ENCODE data around the gene DNAH8.

DNA sequence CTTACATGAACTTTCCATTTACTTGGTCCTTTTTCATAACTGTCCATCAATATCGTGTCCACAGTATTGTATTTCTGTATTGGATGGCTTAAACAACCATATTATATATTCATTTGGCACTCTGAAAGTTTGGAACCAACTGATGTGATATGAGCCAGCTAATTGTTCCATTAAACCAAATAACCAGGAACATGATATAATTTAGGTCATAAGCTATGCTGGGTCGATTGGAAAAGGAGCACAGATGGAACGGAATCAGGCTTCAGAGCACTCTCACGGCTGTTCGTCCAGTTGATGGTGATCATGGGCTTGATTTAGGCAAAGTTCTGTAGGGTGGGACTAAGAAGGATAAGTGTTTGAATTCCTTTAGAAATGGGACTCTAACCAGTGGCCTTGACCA is 142.7 kb downstream of the DNAH8 start:
- TF ChIP-seq, protein P1, sequence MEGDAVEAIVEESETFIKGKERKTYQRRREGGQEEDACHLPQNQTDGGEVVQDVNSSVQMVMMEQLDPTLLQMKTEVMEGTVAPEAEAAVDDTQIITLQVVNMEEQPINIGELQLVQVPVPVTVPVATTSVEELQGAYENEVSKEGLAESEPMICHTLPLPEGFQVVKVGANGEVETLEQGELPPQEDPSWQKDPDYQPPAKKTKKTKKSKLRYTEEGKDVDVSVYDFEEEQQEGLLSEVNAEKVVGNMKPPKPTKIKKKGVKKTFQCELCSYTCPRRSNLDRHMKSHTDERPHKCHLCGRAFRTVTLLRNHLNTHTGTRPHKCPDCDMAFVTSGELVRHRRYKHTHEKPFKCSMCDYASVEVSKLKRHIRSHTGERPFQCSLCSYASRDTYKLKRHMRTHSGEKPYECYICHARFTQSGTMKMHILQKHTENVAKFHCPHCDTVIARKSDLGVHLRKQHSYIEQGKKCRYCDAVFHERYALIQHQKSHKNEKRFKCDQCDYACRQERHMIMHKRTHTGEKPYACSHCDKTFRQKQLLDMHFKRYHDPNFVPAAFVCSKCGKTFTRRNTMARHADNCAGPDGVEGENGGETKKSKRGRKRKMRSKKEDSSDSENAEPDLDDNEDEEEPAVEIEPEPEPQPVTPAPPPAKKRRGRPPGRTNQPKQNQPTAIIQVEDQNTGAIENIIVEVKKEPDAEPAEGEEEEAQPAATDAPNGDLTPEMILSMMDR (IDR thresholded peaks at IDR 0.05) = no peak
- no peak for TF ChIP-seq YY1 (IDR thresholded peaks at IDR 0.05; ENCODE audit: low read depth)
- no peak for TF ChIP-seq GABPA (IDR thresholded peaks at IDR 0.05; ENCODE audit: low read depth)
- TF ChIP-seq JUND (IDR thresholded peaks at IDR 0.05) = no peak
- no peak for TF ChIP-seq GATA2 (CRISPR knock-in tag; IDR thresholded peaks at IDR 0.05)
- TF ChIP-seq RFX5 (IDR thresholded peaks at IDR 0.05; ENCODE audit: low read length) = no peak
- TF ChIP-seq, protein P2, sequence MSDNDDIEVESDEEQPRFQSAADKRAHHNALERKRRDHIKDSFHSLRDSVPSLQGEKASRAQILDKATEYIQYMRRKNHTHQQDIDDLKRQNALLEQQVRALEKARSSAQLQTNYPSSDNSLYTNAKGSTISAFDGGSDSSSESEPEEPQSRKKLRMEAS (IDR thresholded peaks at IDR 0.05; ENCODE audit: low read depth) = no peak
- no peak for TF ChIP-seq POLR2AphosphoS5 (IDR thresholded peaks at IDR 0.05; ENCODE audit: low read depth, low read length)
- no peak for TF ChIP-seq EZH2phosphoT487 (IDR thresholded peaks at IDR 0.05; ENCODE audit: borderline replicate concordance, low read depth)
- TF ChIP-seq NRF1 (IDR thresholded peaks at IDR 0.05; ENCODE audit: low read depth, low read length) = no peak
- TF ChIP-seq RCOR1 (IDR thresholded peaks at IDR 0.05; ENCODE audit: low read length) = no peak
- TF ChIP-seq, protein P3, sequence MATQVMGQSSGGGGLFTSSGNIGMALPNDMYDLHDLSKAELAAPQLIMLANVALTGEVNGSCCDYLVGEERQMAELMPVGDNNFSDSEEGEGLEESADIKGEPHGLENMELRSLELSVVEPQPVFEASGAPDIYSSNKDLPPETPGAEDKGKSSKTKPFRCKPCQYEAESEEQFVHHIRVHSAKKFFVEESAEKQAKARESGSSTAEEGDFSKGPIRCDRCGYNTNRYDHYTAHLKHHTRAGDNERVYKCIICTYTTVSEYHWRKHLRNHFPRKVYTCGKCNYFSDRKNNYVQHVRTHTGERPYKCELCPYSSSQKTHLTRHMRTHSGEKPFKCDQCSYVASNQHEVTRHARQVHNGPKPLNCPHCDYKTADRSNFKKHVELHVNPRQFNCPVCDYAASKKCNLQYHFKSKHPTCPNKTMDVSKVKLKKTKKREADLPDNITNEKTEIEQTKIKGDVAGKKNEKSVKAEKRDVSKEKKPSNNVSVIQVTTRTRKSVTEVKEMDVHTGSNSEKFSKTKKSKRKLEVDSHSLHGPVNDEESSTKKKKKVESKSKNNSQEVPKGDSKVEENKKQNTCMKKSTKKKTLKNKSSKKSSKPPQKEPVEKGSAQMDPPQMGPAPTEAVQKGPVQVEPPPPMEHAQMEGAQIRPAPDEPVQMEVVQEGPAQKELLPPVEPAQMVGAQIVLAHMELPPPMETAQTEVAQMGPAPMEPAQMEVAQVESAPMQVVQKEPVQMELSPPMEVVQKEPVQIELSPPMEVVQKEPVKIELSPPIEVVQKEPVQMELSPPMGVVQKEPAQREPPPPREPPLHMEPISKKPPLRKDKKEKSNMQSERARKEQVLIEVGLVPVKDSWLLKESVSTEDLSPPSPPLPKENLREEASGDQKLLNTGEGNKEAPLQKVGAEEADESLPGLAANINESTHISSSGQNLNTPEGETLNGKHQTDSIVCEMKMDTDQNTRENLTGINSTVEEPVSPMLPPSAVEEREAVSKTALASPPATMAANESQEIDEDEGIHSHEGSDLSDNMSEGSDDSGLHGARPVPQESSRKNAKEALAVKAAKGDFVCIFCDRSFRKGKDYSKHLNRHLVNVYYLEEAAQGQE (IDR thresholded peaks at IDR 0.05; ENCODE audit: low read depth, low read length) = no peak
- no peak for TF ChIP-seq FOXM1 (IDR thresholded peaks at IDR 0.05; ENCODE audit: low read depth)
- no peak for TF ChIP-seq FOXJ3 (CRISPR knock-in tag; IDR thresholded peaks at IDR 0.05)
